ENCODE data around the gene BRAF. TPM values are rescaled to one million over a fixed set of nuclear protein-coding genes. Genes with fewer than 3 reads are reported as not detected.

The BRAF gene
- total RNA-seq, 2 donors from 2014 or later: 45.7 to 46.7 TPM

DNA sequence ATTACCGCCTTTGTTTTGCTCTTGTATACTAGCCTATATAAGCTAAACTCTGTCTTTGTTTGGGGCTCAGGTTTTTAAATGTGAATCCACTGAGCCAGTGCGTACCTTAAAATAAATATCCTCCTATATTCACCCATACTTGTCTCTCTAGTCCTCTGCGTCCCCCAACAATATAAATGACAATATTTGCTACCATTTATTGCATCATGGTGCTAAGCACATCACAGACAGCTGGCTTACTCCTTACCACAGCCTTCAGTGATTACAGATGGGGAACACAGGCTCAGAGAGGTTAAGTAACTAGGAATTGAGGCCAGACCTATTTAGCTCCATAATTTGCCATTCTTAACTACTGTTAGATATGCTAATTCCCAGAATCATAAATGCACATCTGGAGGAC, 255.4 kb downstream of the BRAF start:
- 78 to 87% methylated on average over 2 to 3 of the region's 3 CpGs for WGBS, 2 experiments (ENCODE audit: insufficient coverage in 1 of 2, insufficient read length in 1 of 2)

More for the DNA sequence above, 255.4 kb downstream of the BRAF start:
- H3K27me3 Mint-ChIP-seq (ENCODE audit: insufficient read depth): peaks cover 9% of the 10 kb centered on the region
- no peak overlapping the region for H3K4me3 Mint-ChIP-seq
- H3K27ac Mint-ChIP-seq: no peak overlapping the region
- Histone ChIP-seq H3K36me3 (ENCODE audit: control insufficient read depth, insufficient read depth, low read length) (no peaks in the 10 kb centered on the region), H3K9me3 (ENCODE audit: control insufficient read depth, low read length) (no peaks in the 10 kb centered on the region), H3K27ac (ENCODE audit: low read depth, low read length) (no peak overlapping the region), H3K4me3 (ENCODE audit: low read length) (no peak overlapping the region), H3K27me3 (ENCODE audit: control insufficient read depth, insufficient read depth, low read length, poor library complexity, severe bottlenecking) (no peaks in the 10 kb centered on the region), H3K9ac (ENCODE audit: extremely low read depth, low read length, poor library complexity, severe bottlenecking) (no peak overlapping the region), H3K4me1 (ENCODE audit: control insufficient read depth, insufficient read depth, low read length) (peaks cover 2% of the 10 kb centered on the region)
- H3K9me3 Mint-ChIP-seq: no peaks in the 10 kb centered on the region
- DNase-seq: no peak
- no peaks in the 10 kb centered on the region for H3K36me3 Mint-ChIP-seq (ENCODE audit: low read depth)
- TF ChIP-seq, protein P1, sequence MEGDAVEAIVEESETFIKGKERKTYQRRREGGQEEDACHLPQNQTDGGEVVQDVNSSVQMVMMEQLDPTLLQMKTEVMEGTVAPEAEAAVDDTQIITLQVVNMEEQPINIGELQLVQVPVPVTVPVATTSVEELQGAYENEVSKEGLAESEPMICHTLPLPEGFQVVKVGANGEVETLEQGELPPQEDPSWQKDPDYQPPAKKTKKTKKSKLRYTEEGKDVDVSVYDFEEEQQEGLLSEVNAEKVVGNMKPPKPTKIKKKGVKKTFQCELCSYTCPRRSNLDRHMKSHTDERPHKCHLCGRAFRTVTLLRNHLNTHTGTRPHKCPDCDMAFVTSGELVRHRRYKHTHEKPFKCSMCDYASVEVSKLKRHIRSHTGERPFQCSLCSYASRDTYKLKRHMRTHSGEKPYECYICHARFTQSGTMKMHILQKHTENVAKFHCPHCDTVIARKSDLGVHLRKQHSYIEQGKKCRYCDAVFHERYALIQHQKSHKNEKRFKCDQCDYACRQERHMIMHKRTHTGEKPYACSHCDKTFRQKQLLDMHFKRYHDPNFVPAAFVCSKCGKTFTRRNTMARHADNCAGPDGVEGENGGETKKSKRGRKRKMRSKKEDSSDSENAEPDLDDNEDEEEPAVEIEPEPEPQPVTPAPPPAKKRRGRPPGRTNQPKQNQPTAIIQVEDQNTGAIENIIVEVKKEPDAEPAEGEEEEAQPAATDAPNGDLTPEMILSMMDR (conservative IDR thresholded peaks at IDR 0.05): no peak
- no peaks in the 10 kb centered on the region for H3K4me1 Mint-ChIP-seq

Other genes with a start within 250 kb of the BRAF start
- 100 to 1,000 TPM; 180 to 202 TPM for gene NDUFB2, start 228.2 kb downstream of the BRAF start, total RNA-seq
- gene MRPS33, start 90.0 kb upstream of the BRAF start, total RNA-seq: 10 to 100 TPM; 57.0 to 60.2 TPM
- gene TMEM178B, start 149.1 kb upstream of the BRAF start, total RNA-seq: 1 to 10 TPM; 1.7 to 4.1 TPM

Data from endodermal cell (in vitro differentiated cells).